Caco-2 (cell line): Measurements from ENCODE around the gene C1QC. TPM values are rescaled to one million over a fixed set of nuclear protein-coding genes. Genes with fewer than 3 reads are reported as not detected.

Experiments used
- BruUV-seq: library from RNA; stranded (reverse); fragments of 400-500 nt; replicated peaks from 2 replicates; lab custom pipeline; 2021; lab: Mats Ljungman, UMichigan
- CTCF ChIA-PET: fragments of 300-600 bp; sonication (Branson Sonifier 250); formaldehyde crosslinking; loops from one replicate; lab custom pipeline; 2022; ENCODE audit warnings: antibody characterized with exemption; lab: Charles Lee
- POLR2A ChIA-PET: fragments of 300-600 bp; sonication (Branson Sonifier 250); formaldehyde crosslinking; loops from one replicate; lab custom pipeline; 2022; ENCODE audit warnings: antibody characterized with exemption; lab: Charles Lee
- DNase-seq, 2 experiments: peaks; one replicate each; pipeline versions ENCODE4 v3.0.0 to v3.0.0-alpha.2; 2020 to 2022
- H3K27me3 ChIP-seq: replicated peaks from 2 replicates; pipeline ENCODE4 v1.6.0; 2011; ENCODE audit warnings: low read length; ENCODE audit not compliant: control insufficient read depth, insufficient read depth
- H3K36me3 ChIP-seq: 2 replicates; pipeline ENCODE4 v1.5.1; 2011; ENCODE audit warnings: low read length; ENCODE audit not compliant: control insufficient read depth, insufficient read depth
- H3K4me1 ChIP-seq: fragments of 250-450 bp; sonication (Bioruptor Pico); 2 replicates; pipeline ENCODE4 v1.5.1; 2020; ENCODE audit warnings: mild to moderate bottlenecking
- H3K4me3 ChIP-seq: 2 replicates; pipeline ENCODE4 v1.5.1; 2011; ENCODE audit warnings: low read depth, mild to moderate bottlenecking, control low read depth, low read length
- H3K9me3 ChIP-seq: fragments of 250-450 bp; sonication (Bioruptor Pico); 2 replicates; pipeline ENCODE4 v1.5.1; 2020; ENCODE audit warnings: mild to moderate bottlenecking, moderate library complexity
- H3K27ac Mint-ChIP-seq: one replicate; pipeline ENCODE4 v1.8.0; 2022; ENCODE audit warnings: mixed read lengths; ENCODE audit not compliant: unreplicated experiment
- H3K27me3 Mint-ChIP-seq: one replicate; pipeline ENCODE4 v1.8.0; 2022; ENCODE audit warnings: mixed read lengths; ENCODE audit not compliant: insufficient read depth, unreplicated experiment
- H3K36me3 Mint-ChIP-seq: one replicate; pipeline ENCODE4 v1.8.0; 2022; ENCODE audit warnings: mild to moderate bottlenecking, mixed read lengths; ENCODE audit not compliant: insufficient read depth, unreplicated experiment
- H3K4me1 Mint-ChIP-seq: one replicate; pipeline ENCODE4 v1.8.0; 2022; ENCODE audit warnings: low read depth, mixed read lengths; ENCODE audit not compliant: unreplicated experiment
- H3K4me3 Mint-ChIP-seq: one replicate; pipeline ENCODE4 v1.8.0; 2022; ENCODE audit warnings: mild to moderate bottlenecking, moderate library complexity, mixed read lengths; ENCODE audit not compliant: unreplicated experiment
- H3K9me3 Mint-ChIP-seq: one replicate; pipeline ENCODE4 v1.8.0; 2022; ENCODE audit warnings: mixed read lengths; ENCODE audit not compliant: unreplicated experiment
- intact Hi-C: fragments of 100-400 bp; cut with micrococcal nuclease; formaldehyde crosslinking; loops from one replicate; pipeline ENCODE4 v1.10.0; 2022; ENCODE audit not compliant: unreplicated experiment
- microRNA-seq: library from miRNA; unstranded; fragments of <30 nt; microRNA quantifications from one replicate; pipeline ENCODE4 v1.2.0, GENCODE V29; 2022
- total RNA-seq: library from RNA; stranded (reverse); gene quantifications from 2 replicates; pipeline ENCODE4 v1.2.3, GENCODE V29; 2022
- TF ChIP-seq, protein P1 (sequence below), 2 experiments: fragments of 200-600 bp in 1 of 2; IDR thresholded peaks; 1 replicate in 1 of 2; 2 replicates in 1 of 2; pipeline versions ENCODE4 v1.5.1 to v1.8.0; 2011 to 2022; ENCODE audit warnings: antibody characterized with exemption in 1 of 2, control low read depth in 1 of 2, inconsistent platforms in 1 of 2, low read depth in 1 of 2, low read length in 1 of 2, mild to moderate bottlenecking in 1 of 2, moderate library complexity in 1 of 2; ENCODE audit not compliant: insufficient read depth in 1 of 2, severe bottlenecking in 1 of 2, unreplicated experiment in 1 of 2

The C1QC gene
- total RNA-seq, 1 experiment from 2014 or later, result not detected

DNA sequence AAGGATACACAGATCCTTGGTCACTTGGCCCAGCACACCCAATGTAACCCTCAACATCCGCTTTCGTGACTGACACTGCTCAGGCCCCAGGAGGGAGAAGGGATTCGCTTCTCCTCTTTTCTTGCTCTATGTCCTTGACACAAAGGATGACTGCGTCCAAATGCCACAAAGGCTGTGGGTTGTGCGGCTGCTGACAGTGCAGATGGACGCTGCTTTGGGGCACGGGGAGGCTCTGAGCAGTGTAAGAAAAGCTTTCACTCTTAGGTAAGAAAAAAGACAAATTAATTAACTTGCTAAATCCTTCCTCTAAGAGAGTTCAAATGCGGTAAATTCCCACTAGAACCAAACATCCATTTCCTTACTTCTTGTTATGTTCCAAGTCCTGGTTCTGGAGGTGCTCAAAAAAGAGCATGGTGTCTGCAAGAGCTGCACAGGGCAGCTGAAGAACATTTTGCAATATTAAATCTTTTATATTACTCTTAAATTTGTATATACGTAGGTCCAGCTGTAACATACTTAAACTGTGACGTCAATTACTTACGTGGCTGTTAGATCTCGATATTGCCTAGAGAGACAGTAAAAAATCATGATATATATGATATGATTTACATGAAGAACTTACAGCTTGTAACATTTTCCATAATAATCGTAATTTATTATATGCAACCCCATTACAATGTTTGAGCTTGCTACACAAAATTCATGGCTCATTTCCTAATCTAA lies 47.8 kb downstream of the C1QC start:
- intact Hi-C loops, result no loop called here
- no TSS peak for BruUV-seq
- TF ChIP-seq, protein P1, sequence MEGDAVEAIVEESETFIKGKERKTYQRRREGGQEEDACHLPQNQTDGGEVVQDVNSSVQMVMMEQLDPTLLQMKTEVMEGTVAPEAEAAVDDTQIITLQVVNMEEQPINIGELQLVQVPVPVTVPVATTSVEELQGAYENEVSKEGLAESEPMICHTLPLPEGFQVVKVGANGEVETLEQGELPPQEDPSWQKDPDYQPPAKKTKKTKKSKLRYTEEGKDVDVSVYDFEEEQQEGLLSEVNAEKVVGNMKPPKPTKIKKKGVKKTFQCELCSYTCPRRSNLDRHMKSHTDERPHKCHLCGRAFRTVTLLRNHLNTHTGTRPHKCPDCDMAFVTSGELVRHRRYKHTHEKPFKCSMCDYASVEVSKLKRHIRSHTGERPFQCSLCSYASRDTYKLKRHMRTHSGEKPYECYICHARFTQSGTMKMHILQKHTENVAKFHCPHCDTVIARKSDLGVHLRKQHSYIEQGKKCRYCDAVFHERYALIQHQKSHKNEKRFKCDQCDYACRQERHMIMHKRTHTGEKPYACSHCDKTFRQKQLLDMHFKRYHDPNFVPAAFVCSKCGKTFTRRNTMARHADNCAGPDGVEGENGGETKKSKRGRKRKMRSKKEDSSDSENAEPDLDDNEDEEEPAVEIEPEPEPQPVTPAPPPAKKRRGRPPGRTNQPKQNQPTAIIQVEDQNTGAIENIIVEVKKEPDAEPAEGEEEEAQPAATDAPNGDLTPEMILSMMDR (IDR thresholded peaks at IDR 0.05; ENCODE audit: insufficient read depth in 1 of 2, low read depth in 1 of 2, low read length in 1 of 2, severe bottlenecking in 1 of 2, unreplicated experiment in 1 of 2), result no peak

GRCh38 chr1:22694172-22694571 lies 50.7 kb downstream of the C1QC start:
- no peak overlapping the region for H3K27ac Mint-ChIP-seq
- H3K9me3 Mint-ChIP-seq, result no peaks in the 10 kb centered on the region
- H3K4me3 ChIP-seq, result no peak overlapping the region
- ChIA-PET CTCF (no interaction called here), POLR2A (no interaction called here)
- no peak overlapping the region for H3K4me3 Mint-ChIP-seq
- H3K27me3 ChIP-seq, result no peaks in the 10 kb centered on the region
- H3K36me3 ChIP-seq, result no peaks in the 10 kb centered on the region
- no peaks in the 10 kb centered on the region for H3K27me3 Mint-ChIP-seq
- H3K9me3 ChIP-seq, result no peaks in the 10 kb centered on the region
- intact Hi-C loops, result no loop called here
- no TSS peak for BruUV-seq
- DNase-seq, result no peak
- peaks cover 5% of the 10 kb centered on the region; the same call in 1 of the 2 replicates for H3K4me1 ChIP-seq
- peaks cover 5% of the 10 kb centered on the region for H3K4me1 Mint-ChIP-seq
- TF ChIP-seq, protein P1 (IDR thresholded peaks at IDR 0.05; ENCODE audit: insufficient read depth in 1 of 2, low read depth in 1 of 2, low read length in 1 of 2, severe bottlenecking in 1 of 2, unreplicated experiment in 1 of 2), result no peak
- H3K36me3 Mint-ChIP-seq, result no peaks in the 10 kb centered on the region

More for the DNA sequence above, 47.8 kb downstream of the C1QC start:
- Histone ChIP-seq H3K9me3 (no peaks in the 10 kb centered on the region), H3K27me3 (no peaks in the 10 kb centered on the region), H3K4me3 (no peak overlapping the region), H3K4me1 (peaks cover 5% of the 10 kb centered on the region; the same call in 1 of the 2 replicates), H3K36me3 (no peaks in the 10 kb centered on the region)
- Mint-ChIP-seq H3K27me3 (no peaks in the 10 kb centered on the region), H3K4me1 (peaks cover 14% of the 10 kb centered on the region), H3K36me3 (no peaks in the 10 kb centered on the region), H3K27ac (no peak overlapping the region), H3K4me3 (no peak overlapping the region), H3K9me3 (no peaks in the 10 kb centered on the region)
- ChIA-PET CTCF (interaction anchor here (1.1 kb wide), 1 partner anchor 13 kb away, joined by 5 read pairs; no protein-coding TSS in a partner anchor), POLR2A (no interaction called here)
- DNase-seq, result no peak

GRCh38 chr1:22696610-22697009 lies 53.2 kb downstream of the C1QC start:
- no peak for DNase-seq
- Mint-ChIP-seq H3K4me3 (no peak overlapping the region), H3K27me3 (no peaks in the 10 kb centered on the region), H3K36me3 (no peaks in the 10 kb centered on the region), H3K9me3 (no peaks in the 10 kb centered on the region), H3K4me1 (peaks cover under 1% of the 10 kb centered on the region), H3K27ac (no peak overlapping the region)
- ChIA-PET POLR2A (interaction anchor here (0.6 kb wide), 1 partner anchor 66 kb away, joined by 3 read pairs; no protein-coding TSS in a partner anchor), CTCF (no interaction called here)
- intact Hi-C loops, result no loop called here
- H3K9me3 ChIP-seq, result no peaks in the 10 kb centered on the region
- peaks cover 2% of the 10 kb centered on the region; the same call in 1 of the 2 replicates for H3K4me1 ChIP-seq
- TF ChIP-seq, protein P1 (IDR thresholded peaks at IDR 0.05; ENCODE audit: insufficient read depth in 1 of 2, low read depth in 1 of 2, low read length in 1 of 2, severe bottlenecking in 1 of 2, unreplicated experiment in 1 of 2), result no peak
- no TSS peak for BruUV-seq
- no peaks in the 10 kb centered on the region for H3K27me3 ChIP-seq
- H3K4me3 ChIP-seq, result no peak overlapping the region
- H3K36me3 ChIP-seq, result no peaks in the 10 kb centered on the region

Small RNA genes lying within 50 kb of the gene (microRNA-seq; reads per million reads assigned to microRNA genes)
- gene MIR6127, result not detected

Other genes with a start within 250 kb of the C1QC start
- gene ZBTB40, start 191.8 kb upstream of the C1QC start, total RNA-seq, result 20.4 and 20.8 TPM in 2 replicates
- gene EPHA8, start 80.1 kb upstream of the C1QC start, total RNA-seq, result not detected in 2 replicates
- gene C1QA, start 7.0 kb upstream of the C1QC start, total RNA-seq, result not detected in 2 replicates
- not detected in 2 replicates for gene C1QB, start 9.6 kb downstream of the C1QC start, total RNA-seq
- 30.1 and 31.5 TPM in 2 replicates for gene EPHB2, start 67.2 kb downstream of the C1QC start, total RNA-seq